Measurements from ENCODE around the gene PVALEF.
"Not testable (repeated sequence)": the region's sequence is repeated elsewhere in the genome, so short reads cannot be mapped to it uniquely, and the experiment has no call there.

GRCh38 chr17:81154016-81154415 is 11.3 kb upstream of the PVALEF start:
- TF ChIP-seq ZNF274 (IDR thresholded peaks at IDR 0.05; ENCODE audit: low read depth, low read length); SUZ12 (IDR thresholded peaks at IDR 0.05; ENCODE audit: extremely low read depth, insufficient read depth, insufficient read length); YY1 (IDR thresholded peaks at IDR 0.05; ENCODE audit: insufficient read depth, insufficient read length): not testable (repeated sequence)

Measured in NT2/D1 (cell line).